Activated CD4-positive, alpha-beta T cell treated with anti-CD3 and anti-CD28 coated beads, Interleukin-2, amount 10 ng/mL, durations not matched to agents 24 days and 14 days (primary cell): ENCODE data around the gene HOXC11. TPM values are rescaled to one million over a fixed set of nuclear protein-coding genes. Genes with fewer than 3 reads are reported as not detected.

Source experiments
- DNase-seq: peaks from one replicate; pipeline ENCODE4 v3.0.0; 2022
- H3K27ac Mint-ChIP-seq: one replicate; pipeline ENCODE4 v1.8.0; 2022; ENCODE audit warnings: mild to moderate bottlenecking, mixed read lengths
- H3K27me3 Mint-ChIP-seq: one replicate; pipeline ENCODE4 v1.8.0; 2022; ENCODE audit warnings: mixed read lengths
- H3K36me3 Mint-ChIP-seq: one replicate; pipeline ENCODE4 v1.8.0; 2022; ENCODE audit warnings: low read depth, mild to moderate bottlenecking, mixed read lengths
- H3K4me1 Mint-ChIP-seq: one replicate; pipeline ENCODE4 v1.8.0; 2021; ENCODE audit warnings: mixed read lengths
- H3K4me3 Mint-ChIP-seq: one replicate; pipeline ENCODE4 v1.8.0; 2022; ENCODE audit warnings: mild to moderate bottlenecking, moderate library complexity, mixed read lengths
- H3K9me3 Mint-ChIP-seq: one replicate; pipeline ENCODE4 v1.8.0; 2021; ENCODE audit warnings: mixed read lengths
- intact Hi-C: fragments of 100-400 bp; cut with micrococcal nuclease; formaldehyde crosslinking; loops from one replicate; pipeline ENCODE4 v1.15.1; 2023
- total RNA-seq: library from RNA; stranded (reverse); gene quantifications from 2 replicates; pipeline ENCODE4 v1.2.3, GENCODE V29; 2022

HOXC11 gene
- total RNA-seq, 1 donor from 2014 or later: not detected

DNA sequence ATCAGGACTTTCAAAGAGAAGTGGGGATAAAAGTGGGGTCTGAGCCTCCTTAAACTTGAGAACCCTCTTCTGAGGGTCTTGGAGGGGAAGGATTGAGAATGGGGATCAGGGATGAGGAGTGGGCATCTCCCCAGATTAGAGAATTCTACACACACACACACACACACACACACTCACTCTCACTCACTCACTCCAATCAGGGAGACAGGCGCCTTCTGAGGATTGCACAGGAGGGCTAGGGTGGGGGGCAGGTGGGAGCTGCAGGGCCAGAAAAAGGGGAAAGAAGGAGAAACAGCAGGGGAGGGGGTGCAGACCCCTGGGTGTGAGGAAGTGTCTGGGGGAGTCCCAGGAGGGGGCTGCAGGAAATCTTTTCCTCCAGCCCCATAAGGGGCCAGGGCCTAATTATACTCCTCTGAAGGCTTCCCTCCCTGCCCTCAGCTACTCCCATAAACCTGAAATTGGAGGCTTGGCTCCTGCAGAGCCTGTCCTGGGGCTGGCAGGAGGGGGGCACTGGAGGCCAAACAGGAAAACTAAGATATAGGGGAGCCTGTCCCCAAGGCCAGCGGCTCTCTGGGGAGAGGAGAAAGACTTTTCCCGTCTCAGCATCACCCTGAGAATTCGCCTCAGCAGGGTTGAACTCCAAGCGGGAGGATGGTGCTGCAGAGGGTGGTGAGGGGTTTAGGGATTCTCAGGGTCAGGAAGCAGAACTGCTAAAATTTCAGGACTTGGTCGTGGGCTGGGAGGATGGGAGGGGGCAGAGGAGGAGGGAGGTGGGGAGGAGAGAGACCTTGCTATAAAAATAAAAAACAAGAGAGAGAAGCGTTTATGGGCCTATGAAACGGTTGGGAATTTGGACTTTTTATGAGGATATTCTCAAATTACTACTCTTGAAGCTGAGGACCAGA is 28.6 kb downstream of the HOXC11 start:
- H3K4me1 Mint-ChIP-seq: peaks cover 22% of the 10 kb centered on the region
- intact Hi-C loops: loop anchor here (10.0 kb wide), 1 partner anchor 363 kb away; the partner anchor contains the start of gene GPR84
- H3K36me3 Mint-ChIP-seq: no peaks in the 10 kb centered on the region
- H3K9me3 Mint-ChIP-seq: no peaks in the 10 kb centered on the region
- no peak for DNase-seq
- H3K27ac Mint-ChIP-seq: peak overlapping the region; percentile 34
- H3K27me3 Mint-ChIP-seq: peaks cover 94% of the 10 kb centered on the region
- no peak overlapping the region for H3K4me3 Mint-ChIP-seq

DNA sequence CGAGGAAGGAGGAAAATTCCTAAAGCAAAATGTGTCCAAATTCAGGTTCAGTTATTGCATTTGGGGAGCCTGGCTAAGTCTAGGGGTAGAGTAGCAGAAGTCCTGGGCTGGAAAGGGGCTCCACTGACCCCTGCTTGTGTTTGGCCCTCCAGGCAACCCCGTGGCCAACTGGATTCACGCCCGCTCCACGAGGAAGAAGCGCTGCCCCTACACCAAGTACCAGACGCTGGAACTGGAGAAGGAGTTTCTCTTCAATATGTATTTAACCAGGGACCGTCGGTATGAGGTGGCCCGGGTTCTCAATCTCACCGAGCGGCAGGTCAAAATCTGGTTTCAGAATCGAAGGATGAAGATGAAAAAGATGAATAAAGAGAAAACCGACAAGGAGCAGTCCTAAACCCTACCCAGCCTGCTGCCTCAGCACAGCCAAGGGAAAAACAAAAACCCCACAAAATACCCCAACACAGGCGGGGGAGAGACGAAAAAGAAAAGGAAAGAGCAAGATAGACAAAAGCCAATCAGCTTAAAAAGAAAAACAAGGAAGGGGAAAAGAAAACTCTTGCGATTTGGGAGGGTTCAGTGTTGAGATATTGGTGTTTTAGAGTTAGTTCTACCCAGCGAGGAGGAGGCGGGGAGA is 29.5 kb downstream of the HOXC11 start:
- H3K4me3 Mint-ChIP-seq: no peak overlapping the region
- no peaks in the 10 kb centered on the region for H3K9me3 Mint-ChIP-seq
- no peak for DNase-seq
- no peak overlapping the region for H3K27ac Mint-ChIP-seq
- H3K27me3 Mint-ChIP-seq: peaks cover 97% of the 10 kb centered on the region
- no peaks in the 10 kb centered on the region for H3K36me3 Mint-ChIP-seq
- intact Hi-C loops: loop anchor here (10.0 kb wide), 1 partner anchor 362 kb away; the partner anchor contains the start of gene GPR84
- peaks cover 24% of the 10 kb centered on the region for H3K4me1 Mint-ChIP-seq

DNA sequence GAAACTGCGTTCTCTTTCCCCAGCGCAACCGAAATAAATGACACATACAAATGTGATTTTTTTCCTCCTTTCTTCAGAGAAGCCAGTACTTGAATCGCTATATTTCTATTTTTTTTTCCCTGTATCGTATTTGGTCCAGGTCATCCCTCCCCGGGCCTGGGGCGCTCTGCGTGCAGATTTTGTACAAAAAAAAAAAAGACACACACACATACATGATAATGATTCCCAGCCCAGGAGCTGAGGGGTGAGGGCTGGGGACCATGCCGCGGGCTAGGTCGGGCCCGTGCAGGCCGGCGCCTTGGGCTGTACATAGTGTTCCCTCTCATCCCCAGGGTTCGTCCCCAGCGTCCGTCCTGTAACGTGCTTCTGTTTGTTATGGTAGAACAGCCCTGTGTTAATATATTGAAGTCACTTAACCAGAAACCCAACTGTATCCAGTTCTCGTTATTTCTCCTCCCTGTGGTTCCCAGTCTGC is 30.0 kb downstream of the HOXC11 start:
- intact Hi-C loops: loop anchor here (10.0 kb wide), 1 partner anchor 362 kb away; the partner anchor contains the start of gene GPR84
- no peaks in the 10 kb centered on the region for H3K9me3 Mint-ChIP-seq
- H3K36me3 Mint-ChIP-seq: no peaks in the 10 kb centered on the region
- no peak overlapping the region for H3K4me3 Mint-ChIP-seq
- H3K27me3 Mint-ChIP-seq: peaks cover 96% of the 10 kb centered on the region
- H3K27ac Mint-ChIP-seq: no peak overlapping the region
- DNase-seq: no peak
- H3K4me1 Mint-ChIP-seq: peaks cover 22% of the 10 kb centered on the region

DNA sequence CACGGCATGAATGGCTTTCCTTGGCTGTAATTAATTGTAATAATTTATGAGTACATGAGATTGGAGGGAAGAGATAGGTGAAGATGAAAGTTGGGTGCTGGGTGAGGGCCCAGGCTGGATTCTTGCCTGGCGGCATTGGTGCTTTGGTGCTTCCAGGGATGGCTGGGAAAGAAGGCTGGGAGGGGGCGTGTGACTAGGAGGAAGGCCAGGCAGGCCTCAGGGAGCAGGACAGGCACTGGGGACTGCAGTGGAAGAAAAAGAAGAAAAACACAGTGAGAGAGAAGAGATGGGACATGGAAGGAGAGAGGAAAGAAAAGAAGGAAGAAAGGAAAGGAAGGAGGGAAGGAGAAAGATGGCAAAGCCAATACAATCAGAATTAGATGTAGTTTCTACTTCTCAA is 30.7 kb downstream of the HOXC11 start:
- H3K4me3 Mint-ChIP-seq: no peak overlapping the region
- no peaks in the 10 kb centered on the region for H3K36me3 Mint-ChIP-seq
- peaks cover 96% of the 10 kb centered on the region for H3K27me3 Mint-ChIP-seq
- no peak overlapping the region for H3K27ac Mint-ChIP-seq
- H3K4me1 Mint-ChIP-seq: peaks cover 22% of the 10 kb centered on the region
- DNase-seq: no peak
- intact Hi-C loops: loop anchor here (10.0 kb wide), 1 partner anchor 361 kb away; the partner anchor contains the start of gene GPR84
- no peaks in the 10 kb centered on the region for H3K9me3 Mint-ChIP-seq

DNA sequence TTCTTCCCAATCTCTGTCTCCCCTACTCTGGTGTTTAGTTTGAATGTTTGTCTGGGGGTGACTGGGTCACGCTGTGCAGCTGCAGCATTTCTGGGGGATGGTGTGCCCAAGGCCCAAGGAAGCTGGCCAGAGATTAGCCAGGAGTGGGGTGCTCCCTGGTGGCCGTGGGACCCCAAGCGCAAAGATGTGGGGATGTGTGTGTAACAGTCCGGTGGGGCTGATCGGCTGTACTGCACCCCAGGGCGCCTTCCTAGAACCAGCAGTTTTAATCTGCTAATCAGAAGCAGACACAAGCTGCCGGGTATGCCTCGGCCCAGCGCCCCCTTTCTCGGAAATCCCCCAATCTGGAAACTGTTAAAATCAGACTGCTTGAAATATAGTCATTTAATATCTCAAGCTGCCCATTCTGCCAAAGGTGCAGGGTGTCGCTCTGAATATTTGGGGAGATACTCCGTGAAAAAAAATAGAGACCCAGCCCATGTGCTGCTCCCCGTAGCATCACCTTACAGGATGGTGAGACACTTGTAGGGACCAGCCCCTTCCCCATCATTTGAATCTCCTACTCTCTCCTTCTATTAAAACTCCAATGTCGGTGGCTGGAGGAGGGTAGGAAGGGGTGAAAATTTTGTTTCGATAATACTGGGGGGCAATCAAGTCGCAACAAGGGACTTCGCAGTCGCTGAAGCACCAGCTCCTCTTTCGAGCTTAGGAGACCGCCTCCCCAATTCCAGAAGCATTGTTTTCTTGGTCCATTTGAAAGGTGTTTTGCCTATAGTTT is 31.3 kb downstream of the HOXC11 start:
- Mint-ChIP-seq H3K27me3 (peaks cover 93% of the 10 kb centered on the region), H3K27ac (no peak overlapping the region), H3K9me3 (no peaks in the 10 kb centered on the region), H3K4me1 (peaks cover 23% of the 10 kb centered on the region), H3K4me3 (no peak overlapping the region), H3K36me3 (no peaks in the 10 kb centered on the region)
- intact Hi-C loops: loop anchor here (10.0 kb wide), 1 partner anchor 361 kb away; the partner anchor contains the start of gene GPR84
- no peak for DNase-seq

DNA sequence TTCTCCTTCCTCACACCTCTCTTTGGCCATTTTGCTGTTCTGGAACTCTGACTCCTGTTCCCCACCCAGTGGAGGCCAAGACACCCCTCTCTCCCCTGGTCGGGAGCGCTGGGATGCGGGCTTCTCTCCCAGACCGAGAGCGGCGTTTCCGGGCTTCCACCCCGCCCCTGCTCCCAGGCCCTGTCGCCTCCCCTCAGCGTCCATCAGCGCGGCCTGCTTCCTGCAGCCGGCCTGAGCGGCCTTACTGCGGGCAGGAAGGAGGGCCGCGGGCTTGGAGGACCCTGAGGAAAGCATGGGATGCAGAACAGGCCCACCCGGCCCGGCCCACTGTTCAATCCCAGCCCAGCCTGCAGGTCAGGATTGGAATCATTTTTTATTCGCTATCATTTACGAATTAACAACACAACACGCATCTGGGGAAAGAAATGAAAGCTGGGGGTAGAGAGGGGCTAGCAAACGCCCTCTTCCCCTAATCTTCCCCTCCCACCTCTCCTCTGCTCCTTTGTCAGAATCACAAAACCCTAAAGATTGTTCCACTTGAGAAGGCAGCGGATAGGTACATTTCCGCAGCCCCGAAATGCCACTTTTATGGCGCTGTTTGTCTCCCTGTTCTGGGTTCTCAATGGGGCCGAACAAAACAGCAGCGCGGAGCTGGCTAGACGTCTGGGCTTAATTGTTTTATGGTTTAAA is 32.1 kb downstream of the HOXC11 start:
- intact Hi-C loops: loop anchor here (10.0 kb wide), 1 partner anchor 360 kb away; the partner anchor contains the start of gene GPR84
- no peak for DNase-seq
- H3K9me3 Mint-ChIP-seq: no peaks in the 10 kb centered on the region
- H3K27me3 Mint-ChIP-seq: peaks cover 93% of the 10 kb centered on the region
- peaks cover 28% of the 10 kb centered on the region for H3K4me1 Mint-ChIP-seq
- H3K36me3 Mint-ChIP-seq: no peaks in the 10 kb centered on the region
- H3K27ac Mint-ChIP-seq: no peak overlapping the region
- H3K4me3 Mint-ChIP-seq: no peak overlapping the region

DNA sequence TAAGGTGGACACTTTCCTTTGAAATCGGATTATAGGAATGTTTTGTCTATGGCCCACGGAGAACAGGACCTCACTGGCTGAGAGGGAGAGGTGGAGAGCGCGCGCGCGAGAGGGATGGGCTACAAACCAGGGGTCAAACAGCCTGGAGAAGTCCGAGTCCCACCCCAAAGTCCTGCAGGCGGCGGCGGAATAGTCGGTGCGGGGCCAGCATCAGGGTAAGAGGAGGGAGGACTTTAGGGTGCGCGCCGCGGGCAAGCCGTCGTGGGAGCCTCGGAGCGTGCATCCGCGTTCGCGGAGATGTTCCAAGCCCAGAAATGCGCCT is 32.6 kb downstream of the HOXC11 start:
- Mint-ChIP-seq H3K4me1 (peaks cover 28% of the 10 kb centered on the region), H3K4me3 (no peak overlapping the region), H3K27ac (peak overlapping the region; percentile 20), H3K9me3 (no peaks in the 10 kb centered on the region), H3K36me3 (no peaks in the 10 kb centered on the region), H3K27me3 (peaks cover 95% of the 10 kb centered on the region)
- intact Hi-C loops: loop anchor here (10.0 kb wide), 1 partner anchor 359 kb away; the partner anchor contains the start of gene GPR84
- no peak for DNase-seq

DNA sequence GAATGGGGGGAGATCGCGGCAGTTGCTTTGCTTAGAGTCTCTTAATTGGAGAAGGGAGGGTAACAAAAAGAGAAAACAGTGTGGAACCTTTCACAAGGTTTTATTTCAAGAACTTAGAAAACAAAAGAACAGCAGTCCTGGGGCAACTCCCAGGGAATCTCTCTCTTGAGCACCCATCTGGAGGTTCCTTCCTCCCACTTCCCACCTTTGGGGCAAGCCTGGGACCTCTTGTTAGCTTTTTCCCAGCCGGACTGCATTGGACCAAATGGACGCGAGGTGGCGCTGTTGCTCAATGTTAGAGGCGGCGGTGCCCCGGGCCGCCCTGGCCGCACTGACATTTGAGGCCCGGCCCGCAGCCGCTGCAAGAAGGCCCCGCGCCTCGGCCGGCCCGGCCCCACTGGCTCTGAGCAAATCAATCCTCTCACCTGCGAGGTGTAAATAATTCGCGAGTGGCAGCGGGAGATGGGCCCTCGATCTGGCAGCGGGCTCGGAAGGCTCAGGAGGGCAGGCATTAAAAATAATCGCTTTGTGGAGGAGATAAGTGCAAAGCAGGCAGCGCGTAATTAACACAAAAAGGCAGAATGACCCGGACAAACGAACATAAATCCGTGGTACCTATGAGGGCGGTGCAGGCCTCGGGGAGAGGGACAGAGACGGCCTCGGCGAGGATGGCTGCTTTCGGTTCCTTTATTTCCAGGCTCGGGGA is 33.1 kb downstream of the HOXC11 start:
- DNase-seq: peak; percentile 95
- intact Hi-C loops: loop anchor here (1.0 to 10.0 kb wide), 5 partner anchors 11 to 359 kb away; partner anchors contain the start of gene GPR84
- H3K4me1 Mint-ChIP-seq: peaks cover 28% of the 10 kb centered on the region

DNA sequence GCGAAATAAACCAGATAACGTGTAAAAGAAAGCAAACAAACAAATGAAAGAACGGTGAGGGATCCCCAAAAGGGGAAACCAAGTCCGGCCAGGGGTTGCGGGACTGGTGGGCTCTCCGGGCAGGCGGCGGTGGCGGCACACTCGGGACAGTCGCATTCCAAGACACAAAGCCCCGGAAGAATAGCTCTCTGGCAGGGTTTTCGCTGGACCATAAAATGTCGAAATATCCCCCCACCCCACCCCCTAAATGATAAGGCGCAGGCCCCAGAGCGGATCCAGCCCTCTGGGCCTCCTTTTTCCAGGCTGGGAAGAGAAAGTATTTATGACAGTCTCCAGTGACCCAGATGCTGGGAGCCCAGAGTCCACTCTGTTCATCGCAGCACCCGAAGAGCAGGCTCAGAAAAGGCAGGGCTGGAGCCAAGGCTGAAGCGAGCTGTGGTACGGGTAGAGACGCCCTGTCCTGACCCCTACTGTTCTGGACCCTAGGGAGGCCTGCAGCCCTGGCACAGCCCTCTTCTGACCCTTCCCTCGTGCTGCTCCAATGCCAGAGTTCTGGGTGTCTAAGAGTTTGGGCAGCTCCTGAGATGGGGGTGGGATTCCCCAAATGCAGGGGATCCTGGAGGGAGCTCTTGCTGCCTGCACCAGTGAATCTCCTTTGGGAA is 33.8 kb downstream of the HOXC11 start:
- peaks cover 33% of the 10 kb centered on the region for H3K4me1 Mint-ChIP-seq
- peaks cover 93% of the 10 kb centered on the region for H3K27me3 Mint-ChIP-seq
- H3K9me3 Mint-ChIP-seq: no peaks in the 10 kb centered on the region
- intact Hi-C loops: loop anchor here (1.0 to 10.0 kb wide), 5 partner anchors 11 to 358 kb away; partner anchors contain the start of gene GPR84
- no peak overlapping the region for H3K27ac Mint-ChIP-seq
- DNase-seq: no peak
- peak overlapping the region; percentile 85 for H3K4me3 Mint-ChIP-seq
- no peaks in the 10 kb centered on the region for H3K36me3 Mint-ChIP-seq

More for the DNA sequence above, 33.1 kb downstream of the HOXC11 start:
- peaks cover 93% of the 10 kb centered on the region for H3K27me3 Mint-ChIP-seq
- H3K4me3 Mint-ChIP-seq: peak overlapping the region; percentile 85
- H3K9me3 Mint-ChIP-seq: no peaks in the 10 kb centered on the region
- H3K27ac Mint-ChIP-seq: peak overlapping the region; percentile 20
- no peaks in the 10 kb centered on the region for H3K36me3 Mint-ChIP-seq

DNA sequence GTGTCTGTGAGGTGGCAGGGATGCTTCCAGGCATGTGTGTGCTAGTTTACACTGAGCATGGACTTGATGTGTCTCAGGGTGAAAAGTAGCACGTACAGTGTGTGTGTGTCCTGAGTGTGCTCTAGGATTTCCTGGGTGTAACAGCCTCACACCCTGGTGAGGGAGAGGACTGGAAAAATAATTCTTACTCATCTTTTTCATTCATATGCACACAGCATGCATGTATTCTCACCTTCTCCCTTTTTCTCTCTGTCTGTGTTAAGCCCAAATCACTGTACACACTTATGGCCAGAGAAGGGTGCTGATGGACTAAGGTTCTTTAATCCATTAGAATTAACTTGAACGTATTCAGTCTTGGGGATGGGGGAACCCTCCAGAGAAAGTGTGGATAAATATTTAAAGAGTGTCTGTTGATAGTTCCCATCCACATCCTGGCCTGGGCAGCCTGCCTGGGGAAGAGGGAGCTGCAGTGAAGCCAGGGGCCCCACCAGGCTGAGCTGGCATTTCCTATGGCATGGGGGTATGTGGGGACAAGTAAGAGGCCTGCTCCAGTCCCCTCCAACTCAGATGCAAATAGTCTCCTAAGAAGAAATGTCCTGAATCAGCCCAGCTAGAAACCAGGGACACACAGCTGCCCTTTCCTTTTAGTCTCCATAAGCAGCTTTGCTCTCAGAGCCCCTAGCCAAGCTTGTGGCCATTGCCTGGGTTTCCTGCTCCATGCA is 34.8 kb downstream of the HOXC11 start:
- Mint-ChIP-seq H3K27me3 (peaks cover 92% of the 10 kb centered on the region), H3K27ac (no peak overlapping the region), H3K4me1 (peaks cover 28% of the 10 kb centered on the region), H3K4me3 (no peak overlapping the region), H3K36me3 (no peaks in the 10 kb centered on the region), H3K9me3 (no peaks in the 10 kb centered on the region)
- intact Hi-C loops: loop anchor here (10.0 kb wide), 1 partner anchor 357 kb away; the partner anchor contains the start of gene GPR84
- no peak for DNase-seq

DNA sequence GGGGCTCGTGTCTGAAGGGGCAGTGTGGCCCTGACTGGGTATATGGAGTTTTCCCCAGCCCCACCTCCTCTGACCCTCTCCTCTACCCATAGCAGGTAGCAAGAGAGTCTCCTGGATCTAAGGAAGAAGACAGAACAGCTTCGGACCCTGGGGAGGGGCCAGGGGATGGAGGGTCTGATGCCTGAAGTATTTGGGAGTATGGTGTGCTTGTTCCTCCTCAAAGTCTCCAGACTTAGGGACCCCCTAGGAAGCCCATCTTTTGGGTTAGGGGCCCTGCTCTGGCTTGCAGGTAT is 35.3 kb downstream of the HOXC11 start:
- H3K4me1 Mint-ChIP-seq: peaks cover 27% of the 10 kb centered on the region
- H3K9me3 Mint-ChIP-seq: no peaks in the 10 kb centered on the region
- no peak for DNase-seq
- peaks cover 92% of the 10 kb centered on the region for H3K27me3 Mint-ChIP-seq
- no peak overlapping the region for H3K4me3 Mint-ChIP-seq
- no peaks in the 10 kb centered on the region for H3K36me3 Mint-ChIP-seq
- H3K27ac Mint-ChIP-seq: no peak overlapping the region
- intact Hi-C loops: loop anchor here (10.0 kb wide), 1 partner anchor 357 kb away; the partner anchor contains the start of gene GPR84
